ENCODE results near the gene GRK5. TPM values are rescaled to one million over a fixed set of nuclear protein-coding genes. Genes with fewer than 3 reads are reported as not detected.

The GRK5 gene
- total RNA-seq, 1 donor from 2014 or later = 77.6 TPM

DNA sequence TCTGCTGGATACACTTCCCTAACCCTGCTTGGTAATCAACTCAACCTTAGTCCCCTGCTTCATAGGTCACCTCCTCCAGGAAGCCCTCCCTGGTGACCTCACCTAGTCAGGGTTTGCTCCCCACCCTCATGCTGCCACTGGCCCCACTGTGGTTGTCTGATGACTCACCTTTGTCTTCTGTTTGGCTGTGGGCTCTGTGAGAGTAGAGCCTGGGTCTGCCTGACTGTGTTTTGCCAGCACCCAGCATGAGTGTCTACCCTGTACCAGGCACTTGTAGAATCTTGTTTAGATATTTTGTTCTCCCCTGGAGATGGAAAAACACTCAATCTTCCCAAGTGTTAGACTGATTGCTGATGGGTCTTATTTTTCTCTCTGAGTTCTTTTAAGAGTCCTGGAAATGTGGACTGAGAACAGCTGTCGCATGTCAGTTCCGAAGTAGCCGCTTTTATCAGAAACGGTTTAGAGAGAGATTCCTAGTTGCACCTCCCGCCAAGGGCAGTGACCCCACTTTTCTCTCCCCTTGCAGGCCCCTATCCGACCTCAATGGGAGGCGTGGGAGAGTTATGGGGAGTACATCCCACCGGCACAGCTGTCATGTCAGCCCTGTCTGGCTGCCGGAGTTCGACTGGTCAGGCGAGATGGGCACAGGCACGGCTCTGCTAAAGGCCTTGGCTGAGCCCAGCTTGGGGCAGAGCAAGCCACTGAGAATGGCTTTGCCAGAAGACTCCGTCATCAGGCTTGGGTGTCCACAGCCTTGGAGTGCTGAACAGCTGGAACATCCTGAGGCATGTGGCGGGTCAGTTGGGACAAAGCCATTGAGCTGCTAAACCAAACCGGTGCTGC lies 134.3 kb downstream of the GRK5 start:
- no peaks in the 10 kb centered on the region for H3K36me3 Mint-ChIP-seq (ENCODE audit: unreplicated experiment)
- DNase-seq = no peak
- TF ChIP-seq, protein P1, sequence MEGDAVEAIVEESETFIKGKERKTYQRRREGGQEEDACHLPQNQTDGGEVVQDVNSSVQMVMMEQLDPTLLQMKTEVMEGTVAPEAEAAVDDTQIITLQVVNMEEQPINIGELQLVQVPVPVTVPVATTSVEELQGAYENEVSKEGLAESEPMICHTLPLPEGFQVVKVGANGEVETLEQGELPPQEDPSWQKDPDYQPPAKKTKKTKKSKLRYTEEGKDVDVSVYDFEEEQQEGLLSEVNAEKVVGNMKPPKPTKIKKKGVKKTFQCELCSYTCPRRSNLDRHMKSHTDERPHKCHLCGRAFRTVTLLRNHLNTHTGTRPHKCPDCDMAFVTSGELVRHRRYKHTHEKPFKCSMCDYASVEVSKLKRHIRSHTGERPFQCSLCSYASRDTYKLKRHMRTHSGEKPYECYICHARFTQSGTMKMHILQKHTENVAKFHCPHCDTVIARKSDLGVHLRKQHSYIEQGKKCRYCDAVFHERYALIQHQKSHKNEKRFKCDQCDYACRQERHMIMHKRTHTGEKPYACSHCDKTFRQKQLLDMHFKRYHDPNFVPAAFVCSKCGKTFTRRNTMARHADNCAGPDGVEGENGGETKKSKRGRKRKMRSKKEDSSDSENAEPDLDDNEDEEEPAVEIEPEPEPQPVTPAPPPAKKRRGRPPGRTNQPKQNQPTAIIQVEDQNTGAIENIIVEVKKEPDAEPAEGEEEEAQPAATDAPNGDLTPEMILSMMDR (IDR thresholded peaks at IDR 0.05; ENCODE audit: partially characterized antibody, unreplicated experiment) = no peak
- peak overlapping the region; percentile 76 for H3K27ac Mint-ChIP-seq (ENCODE audit: unreplicated experiment)
- H3K4me3 Mint-ChIP-seq (ENCODE audit: unreplicated experiment) = no peak overlapping the region
- peaks cover 13% of the 10 kb centered on the region for H3K27me3 Mint-ChIP-seq (ENCODE audit: unreplicated experiment)
- peaks cover 63% of the 10 kb centered on the region for H3K4me1 Mint-ChIP-seq (ENCODE audit: low read depth, unreplicated experiment)
- peaks cover 17% of the 10 kb centered on the region for H3K9me3 Mint-ChIP-seq (ENCODE audit: unreplicated experiment)

DNA sequence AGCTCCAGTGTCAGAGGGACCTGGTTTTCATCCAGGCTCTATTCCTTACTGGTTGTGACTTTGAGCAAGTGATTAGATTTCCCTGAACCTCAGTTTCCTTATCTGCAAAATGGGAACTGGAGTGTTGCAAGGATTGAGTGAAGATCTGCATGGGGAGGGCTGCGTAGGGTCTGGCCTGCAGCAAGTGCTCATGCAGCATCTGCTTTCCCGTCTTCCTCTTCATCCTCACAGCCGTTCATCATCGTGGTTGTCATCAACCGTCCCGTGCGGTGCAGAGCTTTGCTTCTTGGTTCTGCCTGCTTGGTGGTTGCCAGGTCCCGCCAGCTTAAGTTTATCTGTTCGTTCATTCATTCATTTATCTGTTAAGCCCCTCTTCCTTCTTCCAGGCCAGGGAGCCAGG lies 135.0 kb downstream of the GRK5 start:
- Mint-ChIP-seq H3K4me1 (ENCODE audit: low read depth, unreplicated experiment) (peaks cover 67% of the 10 kb centered on the region), H3K27me3 (ENCODE audit: unreplicated experiment) (peaks cover 16% of the 10 kb centered on the region), H3K36me3 (ENCODE audit: unreplicated experiment) (no peaks in the 10 kb centered on the region), H3K4me3 (ENCODE audit: unreplicated experiment) (peak overlapping the region; percentile 32), H3K27ac (ENCODE audit: unreplicated experiment) (peak overlapping the region; percentile 76), H3K9me3 (ENCODE audit: unreplicated experiment) (peaks cover 18% of the 10 kb centered on the region)
- TF ChIP-seq, protein P1 (IDR thresholded peaks at IDR 0.05; ENCODE audit: partially characterized antibody, unreplicated experiment) = no peak
- DNase-seq = no peak

DNA sequence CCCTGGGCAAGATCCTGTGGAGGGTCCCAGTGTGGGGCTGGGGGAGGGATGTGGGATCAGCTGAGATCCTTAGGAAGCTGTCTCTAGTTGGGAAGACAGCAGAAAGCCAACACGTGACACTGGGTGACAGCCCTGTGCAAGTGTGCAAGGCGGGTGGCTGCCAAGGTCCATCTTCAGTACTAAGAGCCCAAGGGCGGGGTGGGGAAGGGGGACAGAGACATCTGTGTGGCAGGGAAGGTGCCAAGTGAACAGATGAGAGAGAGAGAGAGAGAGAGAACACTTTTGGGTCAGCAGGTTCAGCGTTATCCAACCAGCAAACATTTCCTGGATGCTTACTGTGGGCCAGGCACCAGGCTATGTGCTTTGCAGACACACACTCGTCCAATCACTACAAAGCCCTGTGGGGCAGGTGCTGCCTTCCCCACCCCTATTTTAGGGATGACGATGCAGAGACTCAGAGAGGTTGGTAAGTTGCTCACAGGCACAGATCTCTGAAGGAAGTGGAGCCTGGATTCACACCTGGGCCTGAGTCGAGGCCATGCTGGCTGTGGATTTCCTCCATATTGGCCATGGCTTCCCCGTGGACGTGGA lies 135.7 kb downstream of the GRK5 start:
- H3K9me3 Mint-ChIP-seq (ENCODE audit: unreplicated experiment) = peaks cover 21% of the 10 kb centered on the region
- H3K36me3 Mint-ChIP-seq (ENCODE audit: unreplicated experiment) = no peaks in the 10 kb centered on the region
- peaks cover 67% of the 10 kb centered on the region for H3K4me1 Mint-ChIP-seq (ENCODE audit: low read depth, unreplicated experiment)
- TF ChIP-seq, protein P1 (IDR thresholded peaks at IDR 0.05; ENCODE audit: partially characterized antibody, unreplicated experiment) = no peak
- no peak for DNase-seq
- H3K27me3 Mint-ChIP-seq (ENCODE audit: unreplicated experiment) = peaks cover 16% of the 10 kb centered on the region
- H3K27ac Mint-ChIP-seq (ENCODE audit: unreplicated experiment) = peak overlapping the region; percentile 98
- peak overlapping the region; percentile 32 for H3K4me3 Mint-ChIP-seq (ENCODE audit: unreplicated experiment)

DNA sequence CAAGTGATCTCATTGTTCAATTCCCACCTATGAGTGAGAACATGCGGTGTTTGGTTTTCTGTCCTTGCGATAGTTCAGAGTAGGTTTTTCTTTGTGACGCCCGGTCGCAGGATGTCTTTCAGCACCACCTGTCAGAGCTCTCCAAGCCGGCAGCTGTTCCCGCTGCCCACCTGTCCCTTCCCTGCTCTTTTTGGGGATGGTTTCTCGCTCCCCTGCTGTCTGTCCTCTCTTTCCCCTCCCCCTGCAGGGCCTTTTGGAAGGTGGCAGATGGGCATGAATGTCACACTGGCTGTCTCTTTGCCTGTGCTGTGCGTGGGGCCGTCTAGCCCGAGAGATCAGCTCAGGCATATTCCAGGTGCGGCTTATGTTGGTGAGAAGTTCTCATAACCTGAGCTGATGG lies 137.0 kb downstream of the GRK5 start:
- Mint-ChIP-seq H3K27me3 (ENCODE audit: unreplicated experiment) (peaks cover 16% of the 10 kb centered on the region), H3K4me3 (ENCODE audit: unreplicated experiment) (peak overlapping the region; percentile 85), H3K36me3 (ENCODE audit: unreplicated experiment) (no peaks in the 10 kb centered on the region), H3K9me3 (ENCODE audit: unreplicated experiment) (peaks cover 28% of the 10 kb centered on the region), H3K27ac (ENCODE audit: unreplicated experiment) (peak overlapping the region; percentile 98), H3K4me1 (ENCODE audit: low read depth, unreplicated experiment) (peaks cover 65% of the 10 kb centered on the region)
- TF ChIP-seq, protein P1 (IDR thresholded peaks at IDR 0.05; ENCODE audit: partially characterized antibody, unreplicated experiment) = no peak
- peak; percentile 60 for DNase-seq

All from glutamatergic neuron (in vitro differentiated cells).